IMR-90 (cell line): ENCODE measurements around the gene FOXO3. TPM values are rescaled to one million over a fixed set of nuclear protein-coding genes. Genes with fewer than 3 reads are reported as not detected.

Experiments used
- ATAC-seq: fragments of 200-7000 bp; cut with Tn5 transposase; 2 replicates; pipeline ENCODE4 v1.9.1; 2020; ENCODE audit warnings: low read depth, mild to moderate bottlenecking, moderate library complexity
- BruUV-seq: library from RNA; stranded (reverse); fragments of 400-500 nt; replicated peaks from 2 replicates; lab custom pipeline; 2021; lab: Mats Ljungman, UMichigan
- CTCF ChIA-PET: fragments of 300-600 bp; formaldehyde crosslinking; extraction: SDS; loops from one replicate; lab custom pipeline; 2021; ENCODE audit warnings: antibody characterized with exemption; lab: Yijun Ruan, JAX
- POLR2A ChIA-PET: fragments of 300-600 bp; sonication (Branson Sonifier 250); formaldehyde crosslinking; loops from one replicate; lab custom pipeline; 2022; ENCODE audit warnings: antibody characterized with exemption; ENCODE audit not compliant: unreplicated experiment; lab: Charles Lee
- DNase-seq: peaks from one replicate; pipeline ENCODE4 v3.0.0; 2013
- H2AFZ ChIP-seq: replicated peaks from 2 replicates; pipeline ENCODE3; 2013; ENCODE audit warnings: low read length, mild to moderate bottlenecking; ENCODE audit not compliant: poor library complexity
- H2AK5ac ChIP-seq: 2 replicates; pipeline ENCODE4 v1.6.1; 2013; ENCODE audit warnings: low read depth, low read length, inconsistent platforms
- H2AK9ac ChIP-seq: replicated peaks from 2 replicates; pipeline ENCODE3; 2013; ENCODE audit warnings: mild to moderate bottlenecking, low read depth, low read length, moderate library complexity; ENCODE audit not compliant: poor library complexity
- H2BK120ac ChIP-seq: 2 replicates; pipeline ENCODE4 v1.6.1; 2013; ENCODE audit warnings: low read depth, low read length, inconsistent platforms
- H2BK15ac ChIP-seq: 3 replicates; pipeline ENCODE4 v1.6.1; 2013; ENCODE audit warnings: low read depth, low read length, inconsistent platforms
- H2BK20ac ChIP-seq: 2 replicates; pipeline ENCODE4 v1.6.1; 2013; ENCODE audit warnings: low read depth, mild to moderate bottlenecking, inconsistent platforms, low read length, moderate library complexity
- H2BK5ac ChIP-seq: 2 replicates; pipeline ENCODE4 v1.6.1; 2013; ENCODE audit warnings: mild to moderate bottlenecking, low read depth, low read length, inconsistent platforms; ENCODE audit not compliant: poor library complexity, severe bottlenecking
- H3K14ac ChIP-seq: replicated peaks from 2 replicates; pipeline ENCODE4 v1.6.1; 2013; ENCODE audit warnings: low read depth, low read length, inconsistent platforms
- H3K18ac ChIP-seq: 2 replicates; pipeline ENCODE4 v1.6.1; 2013; ENCODE audit warnings: low read depth, low read length, control low read depth
- H3K23ac ChIP-seq: 2 replicates; pipeline ENCODE4 v1.6.1; 2013; ENCODE audit warnings: low read depth, low read length, inconsistent platforms
- H3K27ac ChIP-seq: 2 replicates; pipeline ENCODE4 v1.5.1; 2013; ENCODE audit warnings: mild to moderate bottlenecking, control low read depth, low read length; ENCODE audit not compliant: insufficient read depth
- H3K27me3 ChIP-seq: 2 replicates; pipeline ENCODE4 v1.6.1; 2013; ENCODE audit warnings: low read length; ENCODE audit not compliant: control insufficient read depth, insufficient read depth
- H3K36me3 ChIP-seq: 2 replicates; pipeline ENCODE4 v1.6.1; 2013; ENCODE audit warnings: low read length, mixed read lengths; ENCODE audit not compliant: control insufficient read depth, insufficient read depth
- H3K4ac ChIP-seq: 2 replicates; pipeline ENCODE4 v1.6.1; 2013; ENCODE audit warnings: low read depth, low read length, inconsistent platforms
- H3K4me1 ChIP-seq: 2 replicates; pipeline ENCODE4 v1.6.1; 2013; ENCODE audit warnings: low read length, mixed read lengths; ENCODE audit not compliant: control insufficient read depth, insufficient read depth
- H3K4me2 ChIP-seq: 2 replicates; pipeline ENCODE4 v1.6.1; 2013; ENCODE audit warnings: low read depth, mild to moderate bottlenecking, control low read depth, low read length, moderate library complexity
- H3K4me3 ChIP-seq: 2 replicates; pipeline ENCODE4 v1.5.1; 2013; ENCODE audit warnings: low read depth, mild to moderate bottlenecking, control low read depth, low read length, moderate library complexity; ENCODE audit not compliant: insufficient read depth
- H3K56ac ChIP-seq: 2 replicates; pipeline ENCODE4 v1.6.1; 2013; ENCODE audit warnings: low read length, inconsistent platforms; ENCODE audit not compliant: insufficient read depth; ENCODE audit errors: extremely low read depth
- H3K79me1 ChIP-seq, 2 experiments: 2 replicates each; pipeline ENCODE4 v1.6.1; 2013; ENCODE audit warnings: low read length in 2 of 2, inconsistent platforms in 1 of 2, low read depth in 1 of 2
- H3K9ac ChIP-seq: 2 replicates; pipeline ENCODE4 v1.6.1; 2013; ENCODE audit warnings: low read depth, low read length, control low read depth
- H3K9me1 ChIP-seq: 2 replicates; pipeline ENCODE4 v1.6.1; 2013; ENCODE audit warnings: low read length, inconsistent platforms; ENCODE audit not compliant: insufficient read depth
- H3K9me3 ChIP-seq: 2 replicates; pipeline ENCODE4 v1.6.1; 2013; ENCODE audit warnings: low read length; ENCODE audit not compliant: control insufficient read depth, insufficient read depth
- H4K20me1 ChIP-seq: 2 replicates; pipeline ENCODE4 v1.6.1; 2013; ENCODE audit warnings: low read length, inconsistent platforms; ENCODE audit not compliant: insufficient read depth
- H4K5ac ChIP-seq: 2 replicates; pipeline ENCODE4 v1.6.1; 2013; ENCODE audit warnings: mild to moderate bottlenecking, low read depth, low read length, control low read depth
- H4K8ac ChIP-seq, 2 experiments: 2 replicates each; pipeline ENCODE4 v1.6.1; 2013; ENCODE audit warnings: low read depth in 2 of 2, low read length in 2 of 2, control low read depth in 1 of 2, inconsistent platforms in 1 of 2
- H4K91ac ChIP-seq: 2 replicates; pipeline ENCODE4 v1.6.1; 2013; ENCODE audit warnings: low read depth, low read length, inconsistent platforms; ENCODE audit not compliant: insufficient read depth
- BHLHE40 ChIP-seq: fragments of 150-350 bp; IDR thresholded peaks from 2 replicates; pipeline ENCODE4 v1.6.1; 2016; ENCODE audit warnings: mild to moderate bottlenecking, low read depth, low read length
- CEBPB ChIP-seq: IDR thresholded peaks from 2 replicates; pipeline ENCODE4 v1.6.1; 2012; ENCODE audit warnings: low read depth, low read length, improper control_type of control experiment
- CHD1 ChIP-seq: IDR thresholded peaks from 2 replicates; pipeline ENCODE4 v1.6.1; 2012; ENCODE audit warnings: low read depth, low read length, improper control_type of control experiment
- CTCF ChIP-seq: conservative IDR thresholded peaks from 2 replicates; pipeline ENCODE4 v1.5.1; 2012; ENCODE audit warnings: mild to moderate bottlenecking, low read depth, low read length, improper control_type of control experiment
- ELK1 ChIP-seq: fragments of 150-350 bp; IDR thresholded peaks from 2 replicates; pipeline ENCODE4 v1.6.1; 2016; ENCODE audit warnings: low read depth, mild to moderate bottlenecking, low read length, moderate library complexity, borderline replicate concordance
- FOS ChIP-seq: fragments of 150-350 bp; IDR thresholded peaks from 2 replicates; pipeline ENCODE4 v1.6.1; 2016; ENCODE audit warnings: low read depth, low read length
- MAFK ChIP-seq: IDR thresholded peaks from 2 replicates; pipeline ENCODE4 v1.6.1; 2012; ENCODE audit warnings: low read depth, low read length, improper control_type of control experiment
- MAZ ChIP-seq: IDR thresholded peaks from 2 replicates; pipeline ENCODE4 v1.6.1; 2012; ENCODE audit warnings: low read depth, mild to moderate bottlenecking, low read length, improper control_type of control experiment, moderate library complexity, borderline replicate concordance
- MXI1 ChIP-seq: IDR thresholded peaks from 2 replicates; pipeline ENCODE4 v1.6.1; 2012; ENCODE audit warnings: low read depth, mild to moderate bottlenecking, low read length, moderate library complexity, borderline replicate concordance
- NFE2L2 ChIP-seq: fragments of 150-350 bp; IDR thresholded peaks from 2 replicates; pipeline ENCODE4 v1.6.1; 2016; ENCODE audit warnings: low read depth, mild to moderate bottlenecking, low read length
- POLR2A ChIP-seq: IDR thresholded peaks from 2 replicates; pipeline ENCODE4 v1.6.1; 2012; ENCODE audit warnings: mild to moderate bottlenecking, low read depth, low read length
- RAD21 ChIP-seq: IDR thresholded peaks from 2 replicates; pipeline ENCODE4 v1.6.1; 2012; ENCODE audit warnings: low read length, improper control_type of control experiment
- RCOR1 ChIP-seq: IDR thresholded peaks from 2 replicates; pipeline ENCODE4 v1.6.1; 2012; ENCODE audit warnings: mild to moderate bottlenecking, low read length, improper control_type of control experiment; ENCODE audit not compliant: insufficient replicate concordance
- RFX5 ChIP-seq: IDR thresholded peaks from 2 replicates; pipeline ENCODE4 v1.8.0; 2012; ENCODE audit warnings: low read depth, mild to moderate bottlenecking, low read length, moderate library complexity
- SMC3 ChIP-seq: fragments of 150-350 bp; IDR thresholded peaks from 2 replicates; pipeline ENCODE4 v1.6.1; 2016; ENCODE audit warnings: low read depth, mild to moderate bottlenecking, antibody characterized with exemption, low read length, moderate library complexity
- USF2 ChIP-seq: fragments of 150-350 bp; IDR thresholded peaks from 2 replicates; pipeline ENCODE4 v1.6.1; 2017; ENCODE audit warnings: mild to moderate bottlenecking, antibody characterized with exemption, low read length, low read depth
- WGBS, 2 experiments: methylation state at CpG; one replicate each; pipeline versions ENCODE4 v1.1.5 to v1.1.7; 2013; ENCODE audit warnings: missing lambda C conversion rate in 2 of 2; ENCODE audit not compliant: insufficient read length in 1 of 2; ENCODE audit errors: extremely low coverage in 2 of 2; 5-methylcytosine and 5-hydroxymethylcytosine counted together
- dilution Hi-C: fragments of 300-500 bp; cut with HindIII; formaldehyde crosslinking; loops from one replicate; pipeline ENCODE4 v1.14.3; 2018; ENCODE audit warnings: low sequenced_read_pairs; ENCODE audit not compliant: unreplicated experiment
- in situ Hi-C: fragments of 300-500 bp; cut with MboI; formaldehyde crosslinking; loops from 3 replicates; pipeline ENCODE4 v1.14.3; 2019; ENCODE audit warnings: low sequenced_read_pairs, inconsistent platforms, mixed read lengths
- intact Hi-C: fragments of 100-400 bp; cut with micrococcal nuclease; formaldehyde crosslinking; loops from 2 replicates; pipeline ENCODE4 v1.10.0; 2022
- polyA plus RNA-seq, 3 experiments: library from polyadenylated mRNA; depleted of rRNA; stranded (reverse); fragments of >200 nt; gene quantifications; 2 replicates each; pipeline ENCODE4 v1.2.3, GENCODE V29; 2012; ENCODE audit warnings: low replicate concordance in 1 of 3
- total RNA-seq: library from RNA; depleted of rRNA; stranded (reverse); fragments of >200 nt; gene quantifications from 2 replicates; pipeline ENCODE4 v1.2.3, GENCODE V29; 2012

Gene FOXO3
- total and polyA plus RNA-seq, 2 of the 4 experiments (the other 2 are of a cell fraction): 17.5 to 38.7 TPM

- Histone ChIP-seq H4K20me1 (peaks cover 55% of the 10 kb centered on the region), H3K9ac (no peak overlapping the region), H3K36me3 (peaks cover 4% of the 10 kb centered on the region; the same call in 1 of the 2 replicates), H3K14ac (no peak overlapping the region), H4K8ac (no peak overlapping the region), H3K4me2 (no peak overlapping the region), H2AK9ac (no peak overlapping the region), H3K27me3 (no peaks in the 10 kb centered on the region), H3K23ac (no peak overlapping the region), H2AFZ (no peak overlapping the region), H3K9me1 (peaks cover 18% of the 10 kb centered on the region), H3K18ac (no peak overlapping the region), H3K79me1 (peaks cover 41 to 70% of the 10 kb centered on the region in 2 experiments), H2BK20ac (no peak overlapping the region), H3K27ac (no peak overlapping the region), H3K4me1 (peaks cover 16% of the 10 kb centered on the region), H2BK120ac (no peak overlapping the region), H3K9me3 (no peaks in the 10 kb centered on the region), H4K5ac (no peak overlapping the region), H2AK5ac (no peak overlapping the region), H2BK15ac (no peak overlapping the region), H3K56ac (no peak overlapping the region), H2BK5ac (no peak overlapping the region), H3K4me3 (no peak overlapping the region), H4K91ac (no peak overlapping the region), H3K4ac (no peak overlapping the region)
- intact Hi-C loops: loop anchor here (5.0 kb wide), 1 partner anchor 106 kb away; no protein-coding TSS in a partner anchor
- in situ Hi-C loops: no loop called here
- CTCF ChIA-PET: no interaction called here
- ATAC-seq (no peak), DNase-seq (no peak)
- WGBS, 2 experiments: 60% methylated on average over 2 of the region's 3 CpGs; no CpG with 5 or more reads in 1 of the 2 experiments
- BruUV-seq: no TSS peak
- TF ChIP-seq ELK1 (no peak), RFX5 (no peak), MAZ (no peak), NFE2L2 (no peak), MAFK (no peak), USF2 (no peak), SMC3 (no peak), MXI1 (no peak), CEBPB (no peak), RCOR1 (no peak), POLR2A (no peak), CHD1 (no peak), RAD21 (no peak), FOS (no peak), BHLHE40 (no peak), CTCF (no peak)
- POLR2A ChIA-PET: no interaction called here
- dilution Hi-C loops: no loop called here
Observed at GRCh38 chr6:108676555-108676954, 115.8 kb downstream of the FOXO3 start.
